Rectal smooth muscle tissue (tissue), 1 donor: Measurements from ENCODE around the gene A2ML1.
"Not testable (repeated sequence)": the region's sequence is repeated elsewhere in the genome, so short reads cannot be mapped to it uniquely, and the experiment has no call there.

Experiments used
- H3K27ac ChIP-seq: one replicate; pipeline ENCODE4 v1.7.0; 2013; ENCODE audit warnings: low read depth, low read length, inconsistent platforms
- H3K27me3 ChIP-seq: one replicate; pipeline ENCODE4 v1.7.0; 2013; ENCODE audit warnings: low read length; ENCODE audit not compliant: control insufficient read depth, insufficient read depth
- H3K36me3 ChIP-seq: one replicate; pipeline ENCODE4 v1.7.0; 2013; ENCODE audit warnings: low read length; ENCODE audit not compliant: control insufficient read depth, insufficient read depth
- H3K4me1 ChIP-seq: one replicate; pipeline ENCODE4 v1.7.0; 2013; ENCODE audit warnings: low read length; ENCODE audit not compliant: control insufficient read depth, insufficient read depth
- H3K4me3 ChIP-seq: one replicate; pipeline ENCODE4 v1.7.0; 2013; ENCODE audit warnings: low read length
- H3K9ac ChIP-seq: one replicate; pipeline ENCODE4 v1.7.0; 2013; ENCODE audit warnings: low read length

A2ML1 gene

GRCh38 chr12:8905546-8905945, 83.1 kb downstream of the A2ML1 start:
- Histone ChIP-seq H3K27me3 (no peaks in the 10 kb centered on the region), H3K36me3 (no peaks in the 10 kb centered on the region), H3K4me3 (no peak overlapping the region), H3K9ac (no peak overlapping the region), H3K27ac (no peak overlapping the region), H3K4me1 (peaks cover 3% of the 10 kb centered on the region)

GRCh38 chr12:8906266-8907180, 84.1 kb downstream of the A2ML1 start:
- peaks cover 3% of the 10 kb centered on the region for H3K4me1 ChIP-seq
- H3K4me3 ChIP-seq: no peak overlapping the region
- H3K36me3 ChIP-seq: no peaks in the 10 kb centered on the region
- H3K9ac ChIP-seq: no peak overlapping the region
- H3K27ac ChIP-seq: no peak overlapping the region
- H3K27me3 ChIP-seq: no peaks in the 10 kb centered on the region

GRCh38 chr12:8907513-8907912, 85.1 kb downstream of the A2ML1 start:
- Histone ChIP-seq H3K9ac (no peak overlapping the region), H3K4me3 (no peak overlapping the region), H3K27ac (no peak overlapping the region), H3K36me3 (no peaks in the 10 kb centered on the region), H3K4me1 (peaks cover 3% of the 10 kb centered on the region), H3K27me3 (no peaks in the 10 kb centered on the region)

DNA sequence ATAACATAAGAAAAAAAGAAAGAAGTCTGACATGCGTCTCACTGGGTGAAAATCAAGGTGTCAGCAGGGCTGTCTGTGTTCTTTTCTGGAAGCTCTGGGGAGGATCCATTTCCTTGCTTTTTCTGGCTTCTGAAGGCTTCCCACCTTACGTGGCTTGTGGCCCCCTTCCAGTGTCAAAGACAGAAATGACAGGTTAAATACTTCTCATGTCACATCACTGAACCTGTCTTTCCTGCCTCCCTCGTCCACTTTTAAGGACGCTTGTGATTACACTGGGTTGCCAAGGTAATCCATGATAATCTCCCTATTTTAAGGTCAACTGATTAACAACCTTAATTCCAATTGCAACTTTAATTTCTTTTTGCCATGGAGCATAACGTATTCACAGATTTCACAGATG, 87.3 kb downstream of the A2ML1 start:
- peaks cover 5% of the 10 kb centered on the region for H3K4me1 ChIP-seq
- no peaks in the 10 kb centered on the region for H3K36me3 ChIP-seq
- H3K9ac ChIP-seq: no peak overlapping the region
- H3K27me3 ChIP-seq: no peaks in the 10 kb centered on the region
- no peak overlapping the region for H3K27ac ChIP-seq
- H3K4me3 ChIP-seq: no peak overlapping the region

GRCh38 chr12:8911606-8912268, 89.3 kb downstream of the A2ML1 start:
- H3K9ac ChIP-seq: no peak overlapping the region
- no peaks in the 10 kb centered on the region for H3K27me3 ChIP-seq
- no peak overlapping the region for H3K27ac ChIP-seq
- H3K4me3 ChIP-seq: no peak overlapping the region
- no peaks in the 10 kb centered on the region for H3K36me3 ChIP-seq
- H3K4me1 ChIP-seq: peaks cover 7% of the 10 kb centered on the region

DNA sequence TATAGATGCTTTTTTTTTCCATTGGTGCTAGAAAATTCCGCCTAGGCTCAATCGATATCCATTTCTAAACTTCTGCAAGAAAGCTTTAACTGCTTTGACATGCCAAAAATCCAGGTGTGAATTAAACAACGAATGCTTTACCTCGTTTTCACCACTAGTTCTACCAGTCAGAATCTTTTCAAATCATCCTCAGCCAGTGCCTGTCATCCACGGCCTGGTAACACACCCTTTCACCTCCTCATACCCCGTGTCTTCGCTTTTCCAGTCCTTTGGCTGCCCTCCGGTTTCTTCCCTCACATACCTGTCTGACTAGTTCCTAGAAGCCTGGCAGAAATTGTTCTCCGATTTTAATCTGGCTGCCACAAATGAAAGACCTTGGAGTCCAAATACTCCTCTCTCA, 90.5 kb downstream of the A2ML1 start:
- H3K27me3 ChIP-seq: no peaks in the 10 kb centered on the region
- H3K4me1 ChIP-seq: peaks cover 7% of the 10 kb centered on the region
- H3K4me3 ChIP-seq: no peak overlapping the region
- peak overlapping the region; percentile 95 for H3K27ac ChIP-seq
- no peak overlapping the region for H3K9ac ChIP-seq
- H3K36me3 ChIP-seq: no peaks in the 10 kb centered on the region

- H3K4me1 ChIP-seq: peaks cover 7% of the 10 kb centered on the region
- peak overlapping the region; percentile 88 for H3K4me3 ChIP-seq
- H3K27ac ChIP-seq: peak overlapping the region; percentile 95
- H3K9ac ChIP-seq: peak overlapping the region; percentile 43
- H3K36me3 ChIP-seq: no peaks in the 10 kb centered on the region
- H3K27me3 ChIP-seq: no peaks in the 10 kb centered on the region
Observed at GRCh38 chr12:8913702-8914032, 91.2 kb downstream of the A2ML1 start.

- peak within 1 kb of the TSS; percentile 95 for H3K27ac ChIP-seq
- H3K9ac ChIP-seq: peak within 1 kb of the TSS; percentile 61
- not testable (repeated sequence) for H3K4me1 ChIP-seq, H3K36me3 ChIP-seq, H3K27me3 ChIP-seq
- H3K4me3 ChIP-seq: peak within 1 kb of the TSS; percentile 89
Observed at GRCh38 chr12:8914033-8914715, 91.8 kb downstream of the A2ML1 start, which contains the start of gene PHC1. PHC1 (plus strand) TSS chr12:8914509; CDS start chr12:8917678, 3,169 bp downstream.

DNA sequence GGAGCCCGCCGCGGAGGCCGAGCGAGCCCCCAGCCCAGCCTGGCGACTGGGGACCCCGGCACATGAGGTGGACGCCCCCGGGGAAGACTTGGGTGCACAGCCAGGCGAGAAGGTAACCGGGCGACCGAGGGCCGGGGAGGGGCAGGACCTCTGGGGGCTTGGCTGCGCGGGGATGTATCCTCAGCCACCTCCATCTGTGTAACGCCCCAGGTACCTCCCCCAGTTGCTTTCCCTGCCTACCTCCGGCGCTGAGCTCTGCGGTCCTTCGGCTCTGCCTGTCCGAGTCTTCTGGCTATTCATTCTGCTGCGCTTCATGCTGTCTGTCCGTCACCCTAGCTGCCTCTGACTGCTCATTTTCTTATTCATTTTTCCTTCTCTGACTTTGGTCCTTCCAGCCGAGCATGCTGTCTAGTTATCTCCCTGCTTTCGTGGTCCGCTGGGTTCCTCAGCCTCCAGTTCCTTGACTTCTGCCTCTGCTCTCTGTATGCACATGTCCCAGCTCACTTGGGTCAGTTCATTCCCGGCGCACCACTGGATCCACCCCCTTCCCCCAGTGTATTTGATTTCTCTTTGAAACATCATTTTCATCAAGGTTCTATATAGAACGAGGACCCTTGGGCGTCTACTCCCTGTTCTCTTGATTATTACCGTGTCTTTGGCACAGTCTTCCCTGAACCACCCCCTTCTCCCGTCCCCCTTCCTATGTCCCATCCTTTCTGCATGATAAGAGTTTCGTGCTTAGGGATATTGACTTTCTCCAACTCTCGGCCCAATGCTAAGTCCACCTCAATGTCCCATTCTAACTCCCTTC, 92.5 kb downstream of the A2ML1 start:
- H3K27me3 ChIP-seq: no peaks in the 10 kb centered on the region
- peak overlapping the region; percentile 56 for H3K27ac ChIP-seq
- H3K36me3 ChIP-seq: no peaks in the 10 kb centered on the region
- peaks cover 7% of the 10 kb centered on the region for H3K4me1 ChIP-seq
- peak overlapping the region; percentile 89 for H3K4me3 ChIP-seq
- peak overlapping the region; percentile 61 for H3K9ac ChIP-seq

DNA sequence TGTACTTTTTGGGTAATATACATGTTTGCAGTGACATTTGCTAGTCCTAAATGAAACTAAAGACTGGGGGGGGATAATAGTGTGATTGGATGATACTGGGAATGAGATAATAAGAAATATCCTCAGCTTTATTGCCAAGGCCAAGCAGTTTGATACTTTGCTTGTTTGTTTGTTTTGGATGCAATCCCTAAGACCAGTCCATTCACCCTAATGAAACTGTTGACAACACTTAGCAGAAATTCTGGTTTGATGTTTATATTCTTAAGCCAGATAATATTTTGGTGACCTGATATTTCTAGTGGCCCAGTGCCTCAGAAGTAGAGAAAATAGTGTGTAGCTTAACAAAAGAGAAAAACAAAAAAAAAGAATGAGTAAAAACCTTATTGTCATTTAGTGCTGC, 93.7 kb downstream of the A2ML1 start:
- no peak overlapping the region for H3K4me3 ChIP-seq
- no peak overlapping the region for H3K9ac ChIP-seq
- H3K27ac ChIP-seq: no peak overlapping the region

GRCh38 chr12:8917031-8917430, 94.6 kb downstream of the A2ML1 start:
- Histone ChIP-seq H3K4me1 (peaks cover 7% of the 10 kb centered on the region), H3K4me3 (no peak overlapping the region), H3K36me3 (no peaks in the 10 kb centered on the region), H3K27ac (no peak overlapping the region), H3K27me3 (no peaks in the 10 kb centered on the region), H3K9ac (no peak overlapping the region)

More for the DNA sequence above, 93.7 kb downstream of the A2ML1 start:
- H3K27me3 ChIP-seq: no peaks in the 10 kb centered on the region
- H3K4me1 ChIP-seq: peaks cover 7% of the 10 kb centered on the region
- H3K36me3 ChIP-seq: no peaks in the 10 kb centered on the region

DNA sequence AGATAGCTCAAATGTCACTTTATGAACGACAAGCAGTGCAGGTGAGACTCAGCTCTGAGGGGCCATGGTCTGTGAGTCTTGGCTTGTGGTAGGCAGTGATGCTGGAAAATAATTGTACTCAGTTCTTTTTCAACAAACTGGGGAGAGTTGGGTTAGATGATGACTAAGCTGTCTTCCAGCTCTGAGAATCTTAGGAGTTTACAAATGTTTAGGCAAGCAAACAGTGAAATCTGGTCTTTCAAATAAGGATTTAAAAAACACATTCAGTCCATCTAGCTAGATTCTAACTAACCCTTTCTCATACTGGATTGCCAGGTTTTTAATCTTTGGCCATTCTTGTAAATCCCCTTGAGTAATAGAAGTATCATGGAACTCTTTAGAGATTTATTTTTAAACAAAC, 95.3 kb downstream of the A2ML1 start:
- Histone ChIP-seq H3K4me1 (peaks cover 7% of the 10 kb centered on the region), H3K9ac (no peak overlapping the region), H3K27me3 (no peaks in the 10 kb centered on the region), H3K4me3 (no peak overlapping the region), H3K27ac (no peak overlapping the region), H3K36me3 (peaks cover 2% of the 10 kb centered on the region)
